ENCODE data around the gene CISTR.

CISTR gene

DNA sequence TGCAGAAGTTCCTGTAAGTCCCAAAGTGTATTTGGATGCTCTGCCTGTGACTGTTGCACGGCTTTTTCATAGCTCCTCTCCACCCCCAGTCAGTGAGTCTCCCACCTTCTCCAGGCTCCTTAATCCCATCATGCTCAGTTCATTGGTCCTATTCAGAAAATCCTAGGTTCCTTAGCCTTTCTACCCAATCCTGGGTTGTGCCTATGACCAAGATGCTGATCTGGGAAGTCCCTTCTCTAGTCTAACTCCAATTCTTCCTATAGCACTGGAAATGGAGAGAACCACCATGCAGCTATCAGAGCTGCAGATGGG lies 7.7 kb downstream of the CISTR start:
- Histone ChIP-seq H3K27ac (ENCODE audit: low read depth, low read length, severe bottlenecking) (no peak overlapping the region), H3K9me3 (ENCODE audit: control insufficient read depth, low read length) (no peaks in the 10 kb centered on the region), H3K4me1 (ENCODE audit: control insufficient read depth, insufficient read depth, low read length, poor library complexity, severe bottlenecking) (peaks cover 5% of the 10 kb centered on the region), H3K4me3 (ENCODE audit: extremely low read depth, insufficient read depth, low read length, poor library complexity, severe bottlenecking) (no peak overlapping the region), H3K36me3 (ENCODE audit: control insufficient read depth, insufficient read depth, low read length) (no peaks in the 10 kb centered on the region)
- 82 to 92% methylated on average over 1 of the region's 1 CpG for WGBS, 2 experiments (ENCODE audit: insufficient coverage in 2 of 2)

- Histone ChIP-seq H3K27ac (ENCODE audit: low read depth, low read length, severe bottlenecking) (no peak overlapping the region), H3K4me1 (ENCODE audit: control insufficient read depth, insufficient read depth, low read length, poor library complexity, severe bottlenecking) (peaks cover 5% of the 10 kb centered on the region), H3K4me3 (ENCODE audit: extremely low read depth, insufficient read depth, low read length, poor library complexity, severe bottlenecking) (no peak overlapping the region), H3K9me3 (ENCODE audit: control insufficient read depth, low read length) (no peaks in the 10 kb centered on the region), H3K36me3 (ENCODE audit: control insufficient read depth, insufficient read depth, low read length) (no peaks in the 10 kb centered on the region)
- WGBS, 2 experiments (ENCODE audit: insufficient coverage in 2 of 2), result 40 to 48% methylated on average over 10 to 13 of the region's 16 CpGs
Observed at GRCh38 chr12:53743266-53744129, 8.3 kb downstream of the CISTR start.

GRCh38 chr12:53740130-53740491 lies 11.7 kb downstream of the CISTR start:
- Histone ChIP-seq H3K9me3 (ENCODE audit: control insufficient read depth, low read length) (no peaks in the 10 kb centered on the region), H3K4me1 (ENCODE audit: control insufficient read depth, insufficient read depth, low read length, poor library complexity, severe bottlenecking) (no peaks in the 10 kb centered on the region), H3K4me3 (ENCODE audit: extremely low read depth, insufficient read depth, low read length, poor library complexity, severe bottlenecking) (no peak overlapping the region), H3K36me3 (ENCODE audit: control insufficient read depth, insufficient read depth, low read length) (no peaks in the 10 kb centered on the region), H3K27ac (ENCODE audit: low read depth, low read length, severe bottlenecking) (no peak overlapping the region)
- 84 to 100% methylated on average over 1 to 3 of the region's 3 CpGs for WGBS, 2 experiments (ENCODE audit: insufficient coverage in 2 of 2)

- Histone ChIP-seq H3K36me3 (ENCODE audit: control insufficient read depth, insufficient read depth, low read length) (no peaks in the 10 kb centered on the region), H3K9me3 (ENCODE audit: control insufficient read depth, low read length) (no peaks in the 10 kb centered on the region), H3K4me1 (ENCODE audit: control insufficient read depth, insufficient read depth, low read length, poor library complexity, severe bottlenecking) (no peaks in the 10 kb centered on the region), H3K27ac (ENCODE audit: low read depth, low read length, severe bottlenecking) (no peak overlapping the region), H3K4me3 (ENCODE audit: extremely low read depth, insufficient read depth, low read length, poor library complexity, severe bottlenecking) (no peak overlapping the region)
- 7 to 9% methylated on average over 22 to 23 of the region's 50 CpGs for WGBS, 2 experiments (ENCODE audit: insufficient coverage in 2 of 2)
Observed at GRCh38 chr12:53739214-53740129, 12.3 kb downstream of the CISTR start.

DNA sequence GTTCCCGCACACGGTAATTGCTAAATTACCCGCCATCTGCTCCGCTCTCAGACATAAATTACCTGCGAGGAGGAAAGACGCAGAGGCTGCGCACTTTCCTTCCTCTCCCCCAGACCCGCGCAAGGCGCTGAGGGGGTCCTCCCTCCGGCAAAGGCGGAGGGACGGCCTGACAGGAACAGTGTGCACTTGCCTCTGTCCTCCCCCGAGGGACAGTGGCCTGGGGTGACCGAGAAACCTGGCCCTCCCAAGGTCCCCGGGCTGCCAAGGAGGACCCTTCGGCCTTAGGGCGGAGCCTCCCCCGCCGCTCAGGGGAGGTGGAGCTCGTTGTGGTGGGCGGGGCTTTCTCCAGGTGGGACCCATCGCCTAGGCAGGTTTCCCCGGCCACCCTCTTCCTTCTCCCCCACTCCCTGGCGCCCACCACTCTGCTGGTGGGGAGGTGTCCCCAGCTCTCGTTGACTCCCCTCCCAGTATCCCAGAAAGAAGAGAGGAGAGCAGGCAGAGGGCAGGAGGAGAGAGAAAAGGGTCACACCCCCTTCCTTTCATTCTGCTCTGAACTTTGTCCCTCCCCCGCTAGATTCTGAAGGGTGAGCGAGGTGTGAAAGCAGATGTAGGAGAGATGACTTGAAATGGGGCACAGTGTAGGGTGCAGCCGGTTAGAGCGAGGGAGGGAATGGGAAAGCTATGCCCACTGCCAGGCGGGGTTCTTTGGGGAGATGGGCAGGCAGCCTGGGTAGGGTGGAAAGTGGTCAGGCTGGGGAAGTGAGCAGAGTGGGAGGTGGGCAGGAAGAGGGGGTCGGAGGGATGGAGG lies 13.2 kb downstream of the CISTR start:
- H3K36me3 ChIP-seq (ENCODE audit: control insufficient read depth, insufficient read depth, low read length), result no peaks in the 10 kb centered on the region
- H3K9me3 ChIP-seq (ENCODE audit: control insufficient read depth, low read length), result no peaks in the 10 kb centered on the region
- no peak overlapping the region for H3K27ac ChIP-seq (ENCODE audit: low read depth, low read length, severe bottlenecking)
- no peaks in the 10 kb centered on the region for H3K4me1 ChIP-seq (ENCODE audit: control insufficient read depth, insufficient read depth, low read length, poor library complexity, severe bottlenecking)
- H3K4me3 ChIP-seq (ENCODE audit: extremely low read depth, insufficient read depth, low read length, poor library complexity, severe bottlenecking), result no peak overlapping the region
- 2 to 6% methylated on average over 13 to 15 of the region's 32 CpGs for WGBS, 2 experiments (ENCODE audit: insufficient coverage in 2 of 2)

DNA sequence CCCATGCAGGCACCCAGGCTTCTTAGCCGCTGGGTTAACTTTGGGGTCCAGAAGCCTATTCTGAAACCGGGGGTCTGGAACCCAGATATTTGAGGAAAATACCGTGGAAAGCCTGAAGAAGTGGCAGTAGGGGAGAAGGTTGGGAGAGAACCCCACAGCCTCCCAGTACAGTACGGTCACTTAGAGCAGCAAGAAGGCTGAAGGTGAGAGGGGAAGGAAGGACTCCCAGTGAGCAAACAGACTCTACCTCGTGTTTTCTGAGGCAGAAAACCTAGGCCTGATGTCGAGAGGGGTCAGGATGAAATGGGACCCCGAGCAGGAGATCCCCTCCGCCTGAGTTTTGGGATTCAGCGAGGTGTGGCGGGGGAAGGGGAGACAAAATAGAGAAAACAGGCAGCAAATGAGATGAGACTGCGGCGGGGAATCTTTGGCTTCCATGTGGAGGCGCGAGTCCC lies 13.8 kb downstream of the CISTR start:
- 21 to 31% methylated on average over 7 to 12 of the region's 14 CpGs for WGBS, 2 experiments (ENCODE audit: insufficient coverage in 2 of 2)
- no peak overlapping the region for H3K4me3 ChIP-seq (ENCODE audit: extremely low read depth, insufficient read depth, low read length, poor library complexity, severe bottlenecking)

DNA sequence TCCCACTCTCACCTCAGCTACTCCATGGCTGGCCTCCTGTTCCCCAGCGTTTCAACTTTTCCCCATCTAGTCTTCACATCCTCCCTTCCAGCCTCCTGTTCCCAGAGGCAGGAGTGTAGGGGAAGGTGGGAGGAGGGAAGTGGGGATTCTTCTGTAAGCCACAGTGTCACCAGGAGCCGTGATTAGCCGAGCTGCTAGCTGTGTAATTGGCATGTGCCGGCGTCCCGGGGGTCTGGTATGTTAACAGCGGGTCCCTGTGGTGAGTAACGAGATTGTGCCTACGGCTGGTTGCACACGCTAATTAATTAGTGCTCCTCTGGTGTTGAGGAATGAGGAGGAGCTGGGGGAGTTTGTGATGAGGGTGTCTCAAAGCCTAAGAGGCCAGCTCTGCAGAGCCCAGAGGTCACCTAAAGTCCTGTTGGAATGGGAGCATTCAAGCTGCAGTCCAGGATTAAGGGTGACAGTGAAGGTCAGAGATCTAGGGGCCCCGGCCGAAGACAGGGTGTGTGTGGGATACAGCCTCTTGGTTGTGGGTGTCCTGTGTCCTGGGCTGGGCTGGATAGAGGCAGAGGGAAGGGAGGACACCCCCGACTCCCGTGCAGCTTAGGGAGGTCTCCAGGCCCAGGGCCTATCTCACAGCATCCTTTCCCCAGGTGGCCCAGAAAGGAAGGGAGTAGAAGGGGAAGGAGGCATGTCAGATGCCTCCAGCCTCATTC lies 14.5 kb downstream of the CISTR start:
- Histone ChIP-seq H3K4me3 (ENCODE audit: extremely low read depth, insufficient read depth, low read length, poor library complexity, severe bottlenecking) (no peak overlapping the region), H3K27ac (ENCODE audit: low read depth, low read length, severe bottlenecking) (no peak overlapping the region), H3K36me3 (ENCODE audit: control insufficient read depth, insufficient read depth, low read length) (no peaks in the 10 kb centered on the region), H3K4me1 (ENCODE audit: control insufficient read depth, insufficient read depth, low read length, poor library complexity, severe bottlenecking) (no peaks in the 10 kb centered on the region), H3K9me3 (ENCODE audit: control insufficient read depth, low read length) (no peaks in the 10 kb centered on the region)
- WGBS, 2 experiments (ENCODE audit: insufficient coverage in 2 of 2), result 86 to 90% methylated on average over 7 to 13 of the region's 14 CpGs

More for the DNA sequence above, 13.8 kb downstream of the CISTR start:
- Histone ChIP-seq H3K27ac (ENCODE audit: low read depth, low read length, severe bottlenecking) (no peak overlapping the region), H3K9me3 (ENCODE audit: control insufficient read depth, low read length) (no peaks in the 10 kb centered on the region), H3K36me3 (ENCODE audit: control insufficient read depth, insufficient read depth, low read length) (no peaks in the 10 kb centered on the region), H3K4me1 (ENCODE audit: control insufficient read depth, insufficient read depth, low read length, poor library complexity, severe bottlenecking) (no peaks in the 10 kb centered on the region)

- Histone ChIP-seq H3K36me3 (ENCODE audit: control insufficient read depth, insufficient read depth, low read length) (no peaks in the 10 kb centered on the region), H3K9me3 (ENCODE audit: control insufficient read depth, low read length) (no peaks in the 10 kb centered on the region), H3K4me3 (ENCODE audit: extremely low read depth, insufficient read depth, low read length, poor library complexity, severe bottlenecking) (no peak overlapping the region), H3K4me1 (ENCODE audit: control insufficient read depth, insufficient read depth, low read length, poor library complexity, severe bottlenecking) (no peaks in the 10 kb centered on the region), H3K27ac (ENCODE audit: low read depth, low read length, severe bottlenecking) (no peak overlapping the region)
- 84 to 100% methylated on average over 4 to 6 of the region's 6 CpGs for WGBS, 2 experiments (ENCODE audit: insufficient coverage in 2 of 2)
Observed at GRCh38 chr12:53736592-53736991, 15.2 kb downstream of the CISTR start.

GRCh38 chr12:53735556-53735955 lies 16.2 kb downstream of the CISTR start:
- no peak overlapping the region for H3K4me3 ChIP-seq (ENCODE audit: extremely low read depth, insufficient read depth, low read length, poor library complexity, severe bottlenecking)

DNA sequence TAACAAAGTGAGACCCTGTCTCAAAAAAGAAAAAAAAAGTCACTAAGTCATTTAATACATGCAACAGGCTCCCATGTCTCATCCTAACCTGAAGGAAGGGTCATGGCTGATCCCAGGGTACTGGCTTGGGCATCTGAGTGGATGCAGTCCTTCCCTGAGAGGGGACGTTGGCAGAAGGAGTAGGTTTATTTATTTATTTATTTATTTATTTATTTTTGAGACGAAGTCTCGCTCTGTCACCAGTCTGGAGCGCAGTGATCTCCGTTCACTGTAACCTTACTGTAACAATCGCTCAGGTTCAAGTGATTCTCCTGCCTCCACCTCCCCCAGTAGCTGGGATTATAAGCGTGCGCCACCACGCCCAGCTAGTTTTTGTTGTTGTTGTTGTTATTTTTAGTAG lies 17.4 kb downstream of the CISTR start:
- no peaks in the 10 kb centered on the region for H3K9me3 ChIP-seq (ENCODE audit: control insufficient read depth, low read length)
- no peak overlapping the region for H3K27ac ChIP-seq (ENCODE audit: low read depth, low read length, severe bottlenecking)
- WGBS, 2 experiments (ENCODE audit: insufficient coverage in 2 of 2), result 60% methylated on average over 3 of the region's 9 CpGs; no CpG with 5 or more reads in 1 of the 2 experiments
- H3K4me3 ChIP-seq (ENCODE audit: extremely low read depth, insufficient read depth, low read length, poor library complexity, severe bottlenecking), result no peak overlapping the region
- no peaks in the 10 kb centered on the region for H3K36me3 ChIP-seq (ENCODE audit: control insufficient read depth, insufficient read depth, low read length)
- no peaks in the 10 kb centered on the region for H3K4me1 ChIP-seq (ENCODE audit: control insufficient read depth, insufficient read depth, low read length, poor library complexity, severe bottlenecking)

More at GRCh38 chr12:53735556-53735955, 16.2 kb downstream of the CISTR start:
- 60 to 74% methylated on average over 1 to 2 of the region's 2 CpGs for WGBS, 2 experiments (ENCODE audit: insufficient coverage in 2 of 2)
- Histone ChIP-seq H3K27ac (ENCODE audit: low read depth, low read length, severe bottlenecking) (no peak overlapping the region), H3K4me1 (ENCODE audit: control insufficient read depth, insufficient read depth, low read length, poor library complexity, severe bottlenecking) (no peaks in the 10 kb centered on the region), H3K36me3 (ENCODE audit: control insufficient read depth, insufficient read depth, low read length) (no peaks in the 10 kb centered on the region), H3K9me3 (ENCODE audit: control insufficient read depth, low read length) (no peaks in the 10 kb centered on the region)
